Smooth muscle cell (in vitro differentiated cells): ENCODE results near the gene NTRK1. TPM values are rescaled to one million over a fixed set of nuclear protein-coding genes. Genes with fewer than 3 reads are reported as not detected.

Experiments
- DNase-seq: peaks from one replicate; lab custom pipeline; 2025; ENCODE audit not compliant: unreplicated experiment; lab: John Stamatoyannopoulos, UW
- H2AFZ ChIP-seq: fragments of 200-600 bp; sonication (generic); 2 replicates; pipeline ENCODE4 v1.6.0; 2016; ENCODE audit warnings: antibody characterized with exemption, low read depth, mild to moderate bottlenecking
- H3F3A ChIP-seq: fragments of 200-600 bp; sonication (generic); 2 replicates; pipeline ENCODE4 v1.6.0; 2017; ENCODE audit warnings: antibody characterized with exemption, low read depth
- H3K27ac ChIP-seq: fragments of 200-600 bp; sonication (generic); 2 replicates; pipeline ENCODE4 v1.5.1; 2016; ENCODE audit warnings: low read depth, mild to moderate bottlenecking
- H3K27me3 ChIP-seq: fragments of 200-600 bp; sonication (generic); 2 replicates; pipeline ENCODE4 v1.6.1; 2016; ENCODE audit warnings: low read depth, mild to moderate bottlenecking
- H3K36me3 ChIP-seq: fragments of 200-600 bp; sonication (generic); 2 replicates; pipeline ENCODE4 v1.5.1; 2016; ENCODE audit warnings: low read depth
- H3K4me1 ChIP-seq: fragments of 200-600 bp; sonication (generic); 2 replicates; pipeline ENCODE4 v1.5.1; 2016; ENCODE audit warnings: low read depth
- H3K4me2 ChIP-seq: fragments of 200-600 bp; sonication (generic); 2 replicates; pipeline ENCODE4 v1.6.0; 2016; ENCODE audit warnings: mild to moderate bottlenecking
- H3K4me3 ChIP-seq: fragments of 200-600 bp; sonication (generic); 2 replicates; pipeline ENCODE4 v1.5.1; 2016; ENCODE audit warnings: mild to moderate bottlenecking
- H3K79me2 ChIP-seq: fragments of 200-600 bp; sonication (generic); 2 replicates; pipeline ENCODE4 v1.6.0; 2016; ENCODE audit warnings: low read depth, mild to moderate bottlenecking
- H3K9ac ChIP-seq: fragments of 200-600 bp; sonication (generic); 2 replicates; pipeline ENCODE4 v1.6.0; 2016; ENCODE audit warnings: low read depth
- H3K9me3 ChIP-seq: fragments of 200-600 bp; sonication (generic); replicated peaks from 2 replicates; pipeline ENCODE4 v1.5.1; 2016; ENCODE audit warnings: low read depth
- H4K20me1 ChIP-seq: fragments of 200-600 bp; sonication (generic); 2 replicates; pipeline ENCODE4 v1.6.0; 2016; ENCODE audit warnings: low read depth
- WGBS: methylation state at CpG from one replicate; pipeline ENCODE4 v1.1.7; 2016; ENCODE audit warnings: low lambda C conversion rate; 5-methylcytosine and 5-hydroxymethylcytosine counted together
- polyA plus RNA-seq: library from polyadenylated mRNA; unstranded; fragments of >200 nt; fragmentation: Nextera tagmentation; extraction: Ambion mirVana; gene quantifications from 2 replicates; pipeline ENCODE4 v1.2.1, GENCODE V29; 2016
- total RNA-seq: library from RNA; depleted of rRNA; stranded (reverse); fragments of >200 nt; gene quantifications from 2 replicates; pipeline ENCODE4 v1.2.3, GENCODE V29; 2014
- TF ChIP-seq, protein P1 (sequence below): fragments of 200-600 bp; sonication (generic); IDR thresholded peaks from 2 replicates; pipeline ENCODE4 v1.5.1; 2017; ENCODE audit warnings: borderline replicate concordance, mild to moderate bottlenecking, antibody characterized with exemption; ENCODE audit not compliant: insufficient read depth, poor library complexity, severe bottlenecking

NTRK1 gene
- total and polyA plus RNA-seq, 2 experiments from 2014 or later: 0.85 to 3.6 TPM

GRCh38 chr1:156898971-156899664, 38.5 kb downstream of the NTRK1 start:
- no peaks in the 10 kb centered on the region for H3K79me2 ChIP-seq
- no peak overlapping the region for H3K4me2 ChIP-seq

DNA sequence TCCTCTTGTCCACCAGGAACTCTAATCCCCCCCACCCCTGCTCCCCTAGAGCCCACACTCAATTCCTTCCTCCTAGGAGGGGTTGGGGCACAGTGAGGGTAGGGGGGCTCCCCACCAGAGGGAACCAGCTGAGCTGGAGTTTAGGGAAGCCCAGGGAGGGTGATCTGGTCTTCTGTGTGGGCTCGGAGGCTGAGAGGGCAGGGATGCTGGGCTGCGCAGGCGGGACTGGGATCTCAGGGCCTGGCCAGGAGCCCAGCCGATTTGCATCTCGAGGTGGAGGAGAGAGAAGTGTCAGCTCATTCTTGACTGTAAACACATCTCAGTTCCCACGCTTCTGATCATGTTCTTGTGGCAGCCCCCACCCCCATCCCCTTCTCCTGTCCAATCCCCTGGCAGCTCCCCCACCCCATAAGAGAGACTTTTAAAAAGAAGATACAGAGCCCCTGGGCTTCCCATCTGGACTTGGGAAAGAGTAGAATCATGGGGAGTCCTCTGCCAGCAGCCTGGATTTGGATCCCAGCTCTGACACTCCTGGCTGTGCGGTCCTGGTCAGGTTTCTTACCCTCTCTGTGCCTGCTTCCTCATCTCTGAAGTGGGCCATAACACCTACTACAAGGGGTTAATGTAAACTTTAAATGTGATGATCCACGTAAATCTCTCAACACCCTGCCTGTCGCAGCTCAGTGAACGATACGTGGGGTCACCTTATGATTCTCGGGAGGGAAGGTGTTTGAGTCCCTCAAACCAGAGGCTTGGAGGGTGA, 39.5 kb downstream of the NTRK1 start:
- Histone ChIP-seq H3K36me3 (no peaks in the 10 kb centered on the region), H3K9me3 (no peaks in the 10 kb centered on the region), H3K27ac (no peak overlapping the region), H3K4me2 (no peak overlapping the region), H3K27me3 (no peaks in the 10 kb centered on the region), H3K79me2 (no peaks in the 10 kb centered on the region), H2AFZ (no peak overlapping the region), H3K4me3 (no peak overlapping the region), H3F3A (no peaks in the 10 kb centered on the region), H3K9ac (no peak overlapping the region), H3K4me1 (peaks cover 8% of the 10 kb centered on the region), H4K20me1 (no peaks in the 10 kb centered on the region)
- DNase-seq: no peak
- TF ChIP-seq, protein P1, sequence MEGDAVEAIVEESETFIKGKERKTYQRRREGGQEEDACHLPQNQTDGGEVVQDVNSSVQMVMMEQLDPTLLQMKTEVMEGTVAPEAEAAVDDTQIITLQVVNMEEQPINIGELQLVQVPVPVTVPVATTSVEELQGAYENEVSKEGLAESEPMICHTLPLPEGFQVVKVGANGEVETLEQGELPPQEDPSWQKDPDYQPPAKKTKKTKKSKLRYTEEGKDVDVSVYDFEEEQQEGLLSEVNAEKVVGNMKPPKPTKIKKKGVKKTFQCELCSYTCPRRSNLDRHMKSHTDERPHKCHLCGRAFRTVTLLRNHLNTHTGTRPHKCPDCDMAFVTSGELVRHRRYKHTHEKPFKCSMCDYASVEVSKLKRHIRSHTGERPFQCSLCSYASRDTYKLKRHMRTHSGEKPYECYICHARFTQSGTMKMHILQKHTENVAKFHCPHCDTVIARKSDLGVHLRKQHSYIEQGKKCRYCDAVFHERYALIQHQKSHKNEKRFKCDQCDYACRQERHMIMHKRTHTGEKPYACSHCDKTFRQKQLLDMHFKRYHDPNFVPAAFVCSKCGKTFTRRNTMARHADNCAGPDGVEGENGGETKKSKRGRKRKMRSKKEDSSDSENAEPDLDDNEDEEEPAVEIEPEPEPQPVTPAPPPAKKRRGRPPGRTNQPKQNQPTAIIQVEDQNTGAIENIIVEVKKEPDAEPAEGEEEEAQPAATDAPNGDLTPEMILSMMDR: no peak
- WGBS: 73% methylated on average over 11 of the region's 12 CpGs

More at GRCh38 chr1:156898971-156899664, 38.5 kb downstream of the NTRK1 start:
- peaks cover 8% of the 10 kb centered on the region for H3K4me1 ChIP-seq
- no peak for DNase-seq
- H3K36me3 ChIP-seq: no peaks in the 10 kb centered on the region
- no peaks in the 10 kb centered on the region for H3K9me3 ChIP-seq
- no peak overlapping the region for H2AFZ ChIP-seq
- H3K27ac ChIP-seq: no peak overlapping the region
- H3K27me3 ChIP-seq: no peaks in the 10 kb centered on the region
- TF ChIP-seq, protein P1: no peak
- no peak overlapping the region for H3K4me3 ChIP-seq
- WGBS: 92% methylated on average over 12 of the region's 12 CpGs
- no peaks in the 10 kb centered on the region for H3F3A ChIP-seq
- no peak overlapping the region for H3K9ac ChIP-seq
- no peaks in the 10 kb centered on the region for H4K20me1 ChIP-seq

DNA sequence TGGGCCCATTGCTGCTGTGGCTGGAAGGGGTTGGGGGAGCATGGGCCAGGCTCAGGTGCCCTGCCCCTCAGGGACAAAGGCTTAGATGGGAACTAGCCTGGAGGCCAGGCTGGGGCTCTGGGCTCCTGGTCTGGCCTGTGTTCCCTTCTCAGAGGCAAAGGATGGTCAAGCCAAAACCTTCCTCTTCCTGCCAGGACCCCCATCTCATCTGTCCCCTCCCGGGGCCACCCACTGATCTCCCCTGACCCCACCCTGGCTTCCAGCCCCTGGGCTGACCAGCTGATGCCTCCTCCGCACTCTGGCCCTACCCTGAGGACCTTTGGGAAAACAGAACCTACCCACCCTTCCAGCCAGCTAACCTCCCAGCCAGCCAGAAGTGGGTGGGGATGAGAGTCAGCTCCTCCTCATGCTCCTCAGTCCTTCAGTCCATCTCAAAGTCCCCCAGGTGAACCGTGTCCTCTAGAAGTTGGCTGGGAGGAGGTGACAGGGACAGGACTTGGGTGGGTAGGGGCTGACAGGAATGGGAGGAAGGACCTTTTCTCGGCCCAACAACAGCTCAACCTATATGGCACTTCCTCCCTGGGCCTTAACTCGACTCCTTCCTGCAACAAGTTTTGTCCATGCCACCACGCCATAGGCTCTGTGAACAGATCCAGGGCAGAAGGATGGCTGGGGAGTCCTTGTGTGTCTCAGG, 40.4 kb downstream of the NTRK1 start:
- Histone ChIP-seq H3K79me2 (no peaks in the 10 kb centered on the region), H3K4me1 (peaks cover 8% of the 10 kb centered on the region), H3K27ac (no peak overlapping the region), H3K4me3 (no peak overlapping the region), H3K27me3 (no peaks in the 10 kb centered on the region), H3K4me2 (no peak overlapping the region), H3K9me3 (no peaks in the 10 kb centered on the region), H3F3A (no peaks in the 10 kb centered on the region), H4K20me1 (no peaks in the 10 kb centered on the region), H3K36me3 (no peaks in the 10 kb centered on the region), H2AFZ (no peak overlapping the region), H3K9ac (no peak overlapping the region)
- DNase-seq: no peak
- TF ChIP-seq, protein P1: no peak
- 92% methylated on average over 5 of the region's 6 CpGs for whole genome bisulfite sequencing
